Glutamatergic neuron (in vitro differentiated cells): Measurements from ENCODE around the gene NGEF. TPM values are rescaled to one million over a fixed set of nuclear protein-coding genes. Genes with fewer than 3 reads are reported as not detected.

Experiments
- DNase-seq: peaks from one replicate; pipeline ENCODE4 v3.0.0; 2022
- H3K27ac Mint-ChIP-seq: one replicate; pipeline ENCODE4 v1.8.0; 2020; ENCODE audit warnings: mild to moderate bottlenecking, mixed read lengths, inconsistent platforms; ENCODE audit not compliant: unreplicated experiment
- H3K27me3 Mint-ChIP-seq: one replicate; pipeline ENCODE4 v1.8.0; 2020; ENCODE audit warnings: mild to moderate bottlenecking, moderate library complexity, mixed read lengths, inconsistent platforms; ENCODE audit not compliant: unreplicated experiment
- H3K36me3 Mint-ChIP-seq: one replicate; pipeline ENCODE4 v1.8.0; 2020; ENCODE audit warnings: mild to moderate bottlenecking, mixed read lengths, inconsistent platforms; ENCODE audit not compliant: unreplicated experiment
- H3K4me1 Mint-ChIP-seq: one replicate; pipeline ENCODE4 v1.8.0; 2020; ENCODE audit warnings: mild to moderate bottlenecking, low read depth, mixed read lengths, inconsistent platforms; ENCODE audit not compliant: unreplicated experiment
- H3K4me3 Mint-ChIP-seq: one replicate; pipeline ENCODE4 v1.8.0; 2020; ENCODE audit warnings: mild to moderate bottlenecking, mixed read lengths, inconsistent platforms; ENCODE audit not compliant: unreplicated experiment
- H3K9me3 Mint-ChIP-seq: one replicate; pipeline ENCODE4 v1.8.0; 2020; ENCODE audit warnings: mild to moderate bottlenecking, moderate library complexity, mixed read lengths, inconsistent platforms; ENCODE audit not compliant: unreplicated experiment
- total RNA-seq: library from RNA; stranded (reverse); fragmentation: NEBNext Ultra II Directional; extraction: Animal tissue kit (Norgen Biotek cat#: 25700); gene quantifications from one replicate; pipeline ENCODE4 v1.2.1, GENCODE V29; 2021; ENCODE audit not compliant: unreplicated experiment
- TF ChIP-seq, protein P1 (sequence below): fragments of 200-600 bp; sonication (generic); IDR thresholded peaks from one replicate; pipeline ENCODE4 v1.5.0; 2021; ENCODE audit not compliant: partially characterized antibody, unreplicated experiment

Gene NGEF
- total RNA-seq, 1 donor from 2014 or later: 7.2 TPM

DNA sequence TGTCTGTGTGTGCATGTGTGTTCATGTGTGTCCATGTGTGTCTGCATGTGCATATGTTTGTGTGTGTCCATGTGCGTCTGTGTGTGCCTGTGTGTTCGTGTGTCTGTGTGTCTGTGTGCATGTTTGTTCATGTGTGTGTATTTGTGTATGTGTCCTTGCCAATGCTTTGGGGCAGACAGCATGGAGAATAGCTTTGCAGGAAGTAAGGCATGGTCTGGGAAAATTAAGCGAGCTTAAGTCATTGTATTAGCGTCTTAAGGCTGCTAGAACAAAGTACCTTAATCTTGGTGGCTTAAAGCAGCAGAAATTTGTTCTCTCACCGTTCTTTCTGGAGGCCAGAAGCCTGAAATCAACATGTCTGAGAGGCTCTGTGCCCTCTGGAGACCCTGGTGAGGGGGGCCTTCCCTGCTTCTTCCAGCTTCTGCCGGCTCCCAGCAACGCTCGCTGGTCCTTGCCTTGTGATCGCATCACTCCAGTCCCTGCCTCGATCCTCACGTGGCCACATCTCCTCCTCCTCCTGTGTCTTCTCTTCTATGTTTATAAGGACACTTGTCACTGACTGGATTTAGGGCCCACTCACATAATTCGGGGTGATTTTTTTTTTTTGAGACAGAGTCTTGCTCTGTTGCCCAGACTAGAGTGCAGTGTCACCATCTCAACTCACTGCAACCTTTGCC lies 23.2 kb upstream of the NGEF start:
- no peak for DNase-seq
- Mint-ChIP-seq H3K36me3 (no peaks in the 10 kb centered on the region), H3K4me3 (no peak overlapping the region), H3K4me1 (peaks cover 10% of the 10 kb centered on the region), H3K27ac (peak overlapping the region; percentile 34), H3K27me3 (peaks cover 2% of the 10 kb centered on the region), H3K9me3 (peaks cover 9% of the 10 kb centered on the region)
- TF ChIP-seq, protein P1, sequence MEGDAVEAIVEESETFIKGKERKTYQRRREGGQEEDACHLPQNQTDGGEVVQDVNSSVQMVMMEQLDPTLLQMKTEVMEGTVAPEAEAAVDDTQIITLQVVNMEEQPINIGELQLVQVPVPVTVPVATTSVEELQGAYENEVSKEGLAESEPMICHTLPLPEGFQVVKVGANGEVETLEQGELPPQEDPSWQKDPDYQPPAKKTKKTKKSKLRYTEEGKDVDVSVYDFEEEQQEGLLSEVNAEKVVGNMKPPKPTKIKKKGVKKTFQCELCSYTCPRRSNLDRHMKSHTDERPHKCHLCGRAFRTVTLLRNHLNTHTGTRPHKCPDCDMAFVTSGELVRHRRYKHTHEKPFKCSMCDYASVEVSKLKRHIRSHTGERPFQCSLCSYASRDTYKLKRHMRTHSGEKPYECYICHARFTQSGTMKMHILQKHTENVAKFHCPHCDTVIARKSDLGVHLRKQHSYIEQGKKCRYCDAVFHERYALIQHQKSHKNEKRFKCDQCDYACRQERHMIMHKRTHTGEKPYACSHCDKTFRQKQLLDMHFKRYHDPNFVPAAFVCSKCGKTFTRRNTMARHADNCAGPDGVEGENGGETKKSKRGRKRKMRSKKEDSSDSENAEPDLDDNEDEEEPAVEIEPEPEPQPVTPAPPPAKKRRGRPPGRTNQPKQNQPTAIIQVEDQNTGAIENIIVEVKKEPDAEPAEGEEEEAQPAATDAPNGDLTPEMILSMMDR: no peak

- TF ChIP-seq, protein P1: no peak
- no peak overlapping the region for H3K4me3 Mint-ChIP-seq
- no peak overlapping the region for H3K27ac Mint-ChIP-seq
- no peak for DNase-seq
- H3K36me3 Mint-ChIP-seq: no peaks in the 10 kb centered on the region
- H3K9me3 Mint-ChIP-seq: peaks cover 9% of the 10 kb centered on the region
- peaks cover 7% of the 10 kb centered on the region for H3K4me1 Mint-ChIP-seq
- peaks cover 2% of the 10 kb centered on the region for H3K27me3 Mint-ChIP-seq
These were observed 22.5 kb upstream of the NGEF start for GRCh38 chr2:233035426-233036161.

GRCh38 chr2:233034091-233034882 lies 21.2 kb upstream of the NGEF start:
- H3K9me3 Mint-ChIP-seq: peaks cover 9% of the 10 kb centered on the region
- TF ChIP-seq, protein P1: no peak
- DNase-seq: no peak
- no peaks in the 10 kb centered on the region for H3K36me3 Mint-ChIP-seq
- no peak overlapping the region for H3K27ac Mint-ChIP-seq
- no peak overlapping the region for H3K4me3 Mint-ChIP-seq
- peaks cover 2% of the 10 kb centered on the region for H3K27me3 Mint-ChIP-seq
- peaks cover 7% of the 10 kb centered on the region for H3K4me1 Mint-ChIP-seq

- no peak for DNase-seq
- Mint-ChIP-seq H3K27me3 (peaks cover 4% of the 10 kb centered on the region), H3K4me1 (peaks cover 7% of the 10 kb centered on the region), H3K4me3 (no peak overlapping the region), H3K36me3 (no peaks in the 10 kb centered on the region), H3K27ac (no peak overlapping the region), H3K9me3 (peaks cover 9% of the 10 kb centered on the region)
- TF ChIP-seq, protein P1: no peak
These were observed 20.6 kb upstream of the NGEF start for GRCh38 chr2:233033672-233034071.
